Activated T-cell treated with anti-CD3 and anti-CD28 coated beads, Interleukin-2, amount 50 U/mL, for 1 hour (primary cell): ENCODE data around the gene ZNF17.
A peak's percentile ranks its signal among the peaks of the same experiment; 100 is the strongest.

Source experiments
- DNase-seq: peaks from one replicate; pipeline ENCODE4 v3.0.0-alpha.2; 2020

ZNF17 gene

DNA sequence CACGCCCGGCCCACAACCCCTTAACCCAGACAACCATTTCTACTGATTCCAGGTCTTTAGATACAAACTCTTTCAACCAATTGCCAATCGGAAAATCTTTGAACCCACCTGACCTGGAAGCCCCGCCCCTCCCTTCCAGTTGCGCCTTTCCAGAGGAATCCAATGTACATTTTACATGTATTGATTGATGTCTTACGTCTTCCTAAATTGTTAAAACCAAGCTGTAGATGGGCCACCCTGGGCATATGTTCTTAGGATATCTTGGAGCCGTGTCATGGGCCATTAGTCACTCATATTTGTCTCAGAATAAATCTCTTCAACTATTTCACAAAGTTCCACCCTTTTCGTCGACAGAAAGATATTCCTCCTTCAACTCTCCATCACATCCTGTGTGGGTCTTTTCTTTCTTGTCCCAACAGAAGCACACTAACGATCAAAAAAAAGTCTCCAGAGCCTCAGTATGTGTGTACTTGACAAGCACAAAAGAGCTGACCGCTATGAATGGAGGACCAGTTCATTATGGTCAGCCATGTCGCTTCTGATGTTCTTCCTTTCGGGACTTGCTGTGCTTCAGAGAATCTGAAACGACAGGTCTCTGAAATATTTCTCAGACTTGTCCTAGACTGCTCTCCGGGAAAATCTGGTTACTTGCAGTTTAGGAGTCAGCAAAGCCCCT, 23.6 kb downstream of the ZNF17 start:
- DNase-seq = no peak

DNA sequence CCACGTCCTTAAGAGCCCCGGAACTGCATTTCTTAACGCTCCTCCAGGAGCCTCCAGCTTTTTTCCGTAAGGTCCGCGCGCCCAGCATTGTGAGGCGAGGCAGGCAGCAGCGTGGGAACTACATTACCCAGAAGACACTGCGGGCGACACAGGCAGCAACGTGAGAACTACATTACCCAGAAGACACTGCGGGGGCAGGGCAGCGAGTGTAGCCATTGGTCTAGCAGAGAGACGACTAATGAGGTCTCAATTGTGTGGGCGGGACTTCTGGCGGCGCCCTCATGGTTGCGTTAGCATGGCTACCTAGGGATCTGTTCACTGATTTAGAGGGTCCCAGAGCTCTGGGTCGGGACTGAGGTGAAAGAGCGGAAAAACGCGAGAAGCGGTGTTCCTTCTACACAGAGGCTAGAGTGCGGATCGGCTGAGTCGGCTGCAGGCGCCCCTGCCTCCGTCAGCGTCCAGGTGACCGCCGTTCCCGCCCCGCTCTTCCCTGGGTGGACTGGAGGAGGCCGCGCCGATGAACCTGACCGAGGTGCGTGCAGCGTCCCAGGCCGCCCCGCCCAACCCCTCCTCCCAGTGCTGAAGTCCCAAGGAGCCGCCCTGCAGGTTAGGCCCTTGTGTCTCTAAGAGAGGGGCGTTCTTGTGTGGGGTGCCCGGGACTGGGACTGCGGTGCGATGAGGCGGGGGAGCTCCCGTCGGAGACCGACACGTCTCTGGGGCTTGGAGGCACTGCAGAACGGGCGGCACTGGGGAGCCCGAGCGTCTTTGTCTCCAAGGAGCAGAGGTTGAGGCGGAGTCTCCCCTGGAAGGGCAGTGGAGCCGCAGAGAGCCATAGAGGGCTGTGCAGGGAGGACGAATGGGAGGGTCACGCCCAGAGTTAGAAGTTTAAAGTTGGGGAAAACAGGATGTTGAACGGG, 24.4 kb downstream of the ZNF17 start, which contains the start of gene ZNF749:
ZNF749 (plus strand) TSS at position 264 of the 917 bp plus-strand sequence; CDS start at position 518, 254 bp downstream.
- DNase-seq = peak; percentile 91

DNA sequence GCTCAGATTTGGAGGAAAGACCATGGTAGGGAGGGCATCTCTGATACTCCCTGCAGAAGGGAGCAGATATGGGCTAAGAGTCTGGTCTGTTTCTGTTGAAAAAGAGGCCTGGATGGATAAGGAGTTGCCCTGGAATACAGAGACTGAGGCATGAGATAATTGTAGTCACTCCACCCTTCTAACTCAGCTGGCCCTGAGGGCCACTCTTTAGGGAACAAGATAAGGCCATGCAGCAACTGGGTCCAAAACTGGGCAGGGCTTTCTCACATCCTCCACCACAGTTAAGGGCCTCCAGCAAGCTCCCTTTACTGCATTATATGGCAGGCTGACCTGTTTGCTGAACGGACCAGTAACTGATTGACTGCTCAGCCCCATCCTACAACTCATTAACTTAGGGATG, 25.5 kb downstream of the ZNF17 start:
- DNase-seq = no peak

DNA sequence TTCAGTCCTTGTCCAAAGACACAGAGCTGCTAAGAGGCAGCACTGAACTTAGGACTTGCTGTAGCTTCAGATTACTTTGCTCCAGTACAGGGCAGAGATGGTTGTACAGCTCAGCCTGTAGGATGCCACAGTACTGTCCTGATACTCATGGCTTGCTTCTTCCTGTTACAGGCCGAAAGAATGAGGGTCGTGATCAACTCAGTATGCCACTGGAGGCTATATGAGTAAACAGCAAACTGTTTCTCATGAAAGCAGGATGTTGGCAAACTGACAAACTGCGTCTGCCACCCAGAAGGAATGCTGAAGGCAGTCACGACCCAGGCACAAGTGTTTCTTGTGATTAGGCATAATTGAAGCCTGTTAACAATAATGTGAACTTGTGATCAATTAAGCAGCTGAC, 27.0 kb downstream of the ZNF17 start:
- no peak for DNase-seq

GRCh38 chr19:57438925-57439324, 28.0 kb downstream of the ZNF17 start:
- no peak for DNase-seq

DNA sequence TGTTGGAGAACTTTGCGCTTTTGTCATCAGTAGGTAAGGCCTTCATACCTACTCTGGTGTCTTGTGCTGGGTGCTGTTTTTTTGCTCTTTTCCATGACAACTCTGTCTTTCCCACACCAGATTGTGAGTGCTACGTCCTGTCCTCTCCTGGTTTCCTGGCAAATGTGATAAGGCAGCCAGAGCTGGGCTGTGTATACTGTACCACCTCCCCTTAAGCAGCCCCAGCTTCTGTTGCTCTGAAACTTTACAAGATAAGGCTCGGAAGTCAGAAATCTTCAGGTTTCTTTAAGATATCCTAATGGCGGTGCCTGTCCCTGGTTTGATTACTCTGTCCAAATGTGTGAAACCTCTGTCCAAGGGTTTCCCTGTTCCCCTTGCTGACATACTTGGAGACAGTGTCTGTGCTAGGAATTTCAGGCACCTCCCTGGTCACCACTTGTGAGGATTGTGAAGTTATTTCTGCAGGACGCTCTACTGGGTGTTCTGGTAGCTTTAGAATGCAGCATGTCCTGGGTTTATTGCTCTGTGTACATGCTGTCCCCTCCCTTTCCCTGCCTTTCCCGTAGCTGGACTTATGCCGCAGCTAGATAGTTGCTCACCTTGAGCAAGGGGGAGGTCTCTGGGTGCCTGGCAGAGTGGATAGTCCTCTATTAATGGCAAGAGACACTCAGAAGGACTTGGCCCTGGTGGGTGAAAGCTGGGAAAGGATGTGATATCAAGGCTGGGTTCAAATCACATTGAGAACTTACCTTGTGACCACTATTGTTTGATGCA, 31.2 kb downstream of the ZNF17 start:
- no peak for DNase-seq

DNA sequence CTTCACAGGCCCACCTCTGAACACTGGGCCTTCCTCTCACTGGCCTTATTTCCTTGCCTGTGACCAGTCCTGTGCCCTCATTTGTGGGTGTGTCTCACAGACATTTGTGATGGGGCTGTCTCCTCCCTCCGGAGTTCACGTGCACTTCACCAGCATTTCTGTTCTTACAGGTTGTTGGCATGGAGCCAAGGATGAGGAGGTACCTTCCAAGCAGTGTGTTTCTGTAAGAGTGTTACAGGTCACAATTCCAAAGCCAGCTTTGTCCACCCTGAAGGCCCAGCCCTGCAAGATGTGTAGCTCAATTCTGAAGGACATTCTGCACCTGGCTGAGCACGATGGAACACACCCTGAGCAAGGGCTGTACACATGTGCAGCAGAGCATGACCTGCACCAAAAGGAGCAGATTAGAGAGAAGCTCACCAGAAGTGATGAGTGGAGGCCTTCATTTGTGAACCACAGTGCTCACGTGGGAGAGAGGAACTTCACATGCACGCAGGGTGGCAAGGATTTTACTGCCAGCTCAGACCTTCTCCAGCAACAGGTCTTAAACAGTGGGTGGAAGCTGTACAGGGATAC, 32.2 kb downstream of the ZNF17 start:
- no peak for DNase-seq

- DNase-seq = no peak
These were observed 41.3 kb downstream of the ZNF17 start for GRCh38 chr19:57452307-57452706.

GRCh38 chr19:57465680-57466381, 54.9 kb downstream of the ZNF17 start:
- DNase-seq = no peak

GRCh38 chr19:57466489-57466888, 55.5 kb downstream of the ZNF17 start:
- DNase-seq = no peak
